Tibial nerve (tissue), 4 donors: Measurements from ENCODE around the gene MGMT. TPM values are rescaled to one million over a fixed set of nuclear protein-coding genes. Genes with fewer than 3 reads are reported as not detected.

Experiments used
- DNase-seq, 2 donors: peaks; one replicate each; pipeline ENCODE4 v3.0.0-alpha.2; 2019; ENCODE audit warnings: low spot score in 2 of 2
- H3K27ac ChIP-seq, 4 donors: fragments of 200-600 bp; sonication (generic) in 3 of 4; one replicate each; pipeline ENCODE4 v1.5.1; 2017 to 2019; ENCODE audit warnings: mild to moderate bottlenecking in 1 of 4
- H3K27me3 ChIP-seq, 2 donors: fragments of 200-600 bp; sonication (generic) in 1 of 2; one replicate each; pipeline versions ENCODE4 v1.5.1 to v1.6.0; 2017 to 2019
- H3K36me3 ChIP-seq, 3 donors: fragments of 200-600 bp; sonication (generic); one replicate each; pipeline ENCODE4 v1.5.1; 2018 to 2019
- H3K4me1 ChIP-seq, 4 donors: fragments of 200-600 bp; sonication (generic) in 3 of 4; one replicate each; pipeline ENCODE4 v1.5.1; 2017 to 2019
- H3K4me3 ChIP-seq, 4 donors: fragments of 200-600 bp; sonication (generic) in 3 of 4; one replicate each; pipeline ENCODE4 v1.5.1; 2017 to 2019; ENCODE audit warnings: mild to moderate bottlenecking in 1 of 4, moderate library complexity in 1 of 4
- H3K9me3 ChIP-seq, 4 donors: fragments of 200-600 bp; sonication (generic) in 3 of 4; one replicate each; pipeline ENCODE4 v1.5.1; 2017 to 2019
- CTCF ChIP-seq, 5 experiments: fragments of 200-600 bp in 3 of 5; fragments of 450-650 bp in 2 of 5; sonication (generic) in 3 of 5; IDR thresholded peaks; one replicate each; pipeline ENCODE4 v1.5.1; 2016 to 2019; ENCODE audit warnings: antibody characterized with exemption in 5 of 5, mild to moderate bottlenecking in 3 of 5, moderate library complexity in 2 of 5
- EP300 ChIP-seq, 2 donors: sonication (generic); formaldehyde crosslinking; IDR thresholded peaks; one replicate each; pipeline ENCODE4 v1.6.1; 2017; ENCODE audit warnings: antibody characterized with exemption in 2 of 2, mild to moderate bottlenecking in 1 of 2
- POLR2A ChIP-seq, 2 donors: fragments of 450-650 bp; IDR thresholded peaks; one replicate each; pipeline ENCODE4 v1.6.1; 2017; ENCODE audit warnings: antibody characterized with exemption in 2 of 2, mild to moderate bottlenecking in 2 of 2, moderate library complexity in 2 of 2
- WGBS, 2 donors: methylation state at CpG; one replicate each; pipeline ENCODE4 v1.1.5; 2018; 5-methylcytosine and 5-hydroxymethylcytosine counted together
- total RNA-seq, 4 donors: library from RNA; depleted of rRNA; stranded (reverse); fragments of >200 nt; gene quantifications; one replicate each; pipeline ENCODE4 v1.1.0, GENCODE V29; 2016

MGMT gene
- total RNA-seq, 4 donors from 2014 or later, result 26.1 to 39.1 (median 33.7) TPM

GRCh38 chr10:129680661-129681344 is 213.8 kb downstream of the MGMT start:
- no peak overlapping the region for H3K27ac ChIP-seq
- H3K4me1 ChIP-seq, result no peaks in the 10 kb centered on the region
- no peaks in the 10 kb centered on the region for H3K27me3 ChIP-seq
- no peaks in the 10 kb centered on the region for H3K9me3 ChIP-seq
- 95 to 98% methylated on average over 29 to 32 of the region's 32 CpGs for WGBS, 2 donors
- H3K4me3 ChIP-seq, result no peak overlapping the region
- TF ChIP-seq EP300 (IDR thresholded peaks at IDR 0.05) (no peak), CTCF (IDR thresholded peaks at IDR 0.05) (no peak), POLR2A (IDR thresholded peaks at IDR 0.05) (no peak)
- no peak for DNase-seq
- H3K36me3 ChIP-seq, result peaks cover 0 to 11% (median 0%) of the 10 kb centered on the region in 3 donors

DNA sequence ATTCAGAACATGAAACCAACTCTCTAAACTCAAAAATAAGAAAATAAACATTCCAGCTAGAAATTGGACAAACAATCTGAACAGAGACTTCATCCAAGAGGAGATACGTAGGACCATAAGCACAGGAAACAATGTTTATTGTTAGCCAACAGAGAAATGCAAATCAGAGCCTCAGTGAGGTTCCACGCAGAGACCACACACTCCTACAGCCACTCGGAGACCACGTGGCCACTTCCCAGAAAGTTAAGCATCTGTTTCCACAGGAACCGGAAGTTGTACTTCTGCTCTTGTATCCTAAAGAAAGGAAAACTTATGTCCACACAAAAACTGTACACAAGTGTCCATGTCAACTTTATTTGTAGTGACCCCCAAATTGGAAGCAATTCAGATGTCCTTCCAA is 214.8 kb downstream of the MGMT start:
- H3K9me3 ChIP-seq, result no peaks in the 10 kb centered on the region
- no peak for TF ChIP-seq EP300 (IDR thresholded peaks at IDR 0.05)
- TF ChIP-seq CTCF (IDR thresholded peaks at IDR 0.05), result no peak
- no peak for TF ChIP-seq POLR2A (IDR thresholded peaks at IDR 0.05)
- 65 to 76% methylated on average over 5 of the region's 5 CpGs for WGBS, 2 donors

GRCh38 chr10:129683519-129683918 is 216.5 kb downstream of the MGMT start:
- TF ChIP-seq EP300 (IDR thresholded peaks at IDR 0.05), result no peak
- TF ChIP-seq CTCF (IDR thresholded peaks at IDR 0.05), result no peak
- TF ChIP-seq POLR2A (IDR thresholded peaks at IDR 0.05), result no peak
- H3K4me3 ChIP-seq, result no peak overlapping the region
- no peak for DNase-seq
- no peaks in the 10 kb centered on the region for H3K27me3 ChIP-seq
- no peaks in the 10 kb centered on the region for H3K9me3 ChIP-seq
- H3K4me1 ChIP-seq, result no peaks in the 10 kb centered on the region
- WGBS, 2 donors, result 46 to 74% methylated on average over 1 of the region's 1 CpG
- no peak overlapping the region for H3K27ac ChIP-seq
- H3K36me3 ChIP-seq, result peaks cover 0 to 7% (median 0%) of the 10 kb centered on the region in 3 donors

More for the DNA sequence above, 214.8 kb downstream of the MGMT start:
- H3K36me3 ChIP-seq, result peaks cover 0 to 11% (median 0%) of the 10 kb centered on the region in 3 donors
- no peaks in the 10 kb centered on the region for H3K4me1 ChIP-seq
- no peaks in the 10 kb centered on the region for H3K27me3 ChIP-seq
- no peak overlapping the region for H3K27ac ChIP-seq
- H3K4me3 ChIP-seq, result no peak overlapping the region
- DNase-seq, result no peak

GRCh38 chr10:129683920-129684319 is 216.9 kb downstream of the MGMT start:
- TF ChIP-seq POLR2A (IDR thresholded peaks at IDR 0.05), result no peak
- no peak for TF ChIP-seq CTCF (IDR thresholded peaks at IDR 0.05)
- no peak for TF ChIP-seq EP300 (IDR thresholded peaks at IDR 0.05)
- Histone ChIP-seq H3K4me1 (no peaks in the 10 kb centered on the region), H3K36me3 (peaks cover 0 to 7% (median 0%) of the 10 kb centered on the region in 3 donors), H3K4me3 (no peak overlapping the region), H3K9me3 (no peaks in the 10 kb centered on the region), H3K27me3 (no peaks in the 10 kb centered on the region), H3K27ac (no peak overlapping the region)
- WGBS, 2 donors, result 73 to 79% methylated on average over 3 of the region's 3 CpGs
- DNase-seq, result no peak

DNA sequence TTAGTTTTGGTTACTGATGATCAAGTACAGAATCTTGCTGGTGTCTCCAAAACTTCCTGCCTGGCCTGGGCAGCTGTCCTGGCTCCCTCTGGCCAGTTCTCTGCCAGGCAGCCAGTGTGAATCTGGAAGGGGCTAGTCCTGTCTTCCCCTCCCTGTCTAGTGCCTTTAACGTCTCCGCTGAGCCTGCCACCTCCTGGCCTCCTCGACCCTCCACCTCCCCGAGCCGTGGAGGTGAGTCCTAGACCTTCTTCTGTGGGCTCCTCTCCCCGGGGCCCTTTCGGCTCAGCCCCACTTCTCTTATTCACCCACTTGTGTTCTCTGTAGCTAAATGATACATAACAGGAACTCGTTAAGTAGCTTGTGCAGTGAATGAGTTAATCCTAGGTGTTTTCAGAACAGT is 218.2 kb downstream of the MGMT start:
- Histone ChIP-seq H3K4me3 (no peak overlapping the region), H3K27ac (no peak overlapping the region), H3K27me3 (no peaks in the 10 kb centered on the region), H3K36me3 (peaks cover 0 to 7% (median 0%) of the 10 kb centered on the region in 3 donors), H3K4me1 (peaks cover 0 to 1% (median 0%) of the 10 kb centered on the region in 4 donors), H3K9me3 (no peaks in the 10 kb centered on the region)
- TF ChIP-seq POLR2A (IDR thresholded peaks at IDR 0.05), result no peak
- TF ChIP-seq CTCF (IDR thresholded peaks at IDR 0.05), result no peak
- TF ChIP-seq EP300 (IDR thresholded peaks at IDR 0.05), result no peak
- no peak for DNase-seq
- 86 to 87% methylated on average over 8 of the region's 8 CpGs for WGBS, 2 donors
